PFSK-1 (cell line): ENCODE results near the gene BRIP1.

Experiments used
- FOXP2 ChIP-seq: optimal IDR thresholded peaks from 2 replicates; pipeline ENCODE3; 2011; ENCODE audit warnings: borderline replicate concordance, control low read depth, inconsistent platforms; ENCODE audit not compliant: insufficient read depth; ENCODE audit errors: extremely low read length, extremely low read depth
- POLR2AphosphoS5 ChIP-seq: IDR thresholded peaks from 2 replicates; pipeline ENCODE4 v1.6.1; 2012; ENCODE audit warnings: low read depth, mild to moderate bottlenecking, control low read depth, low read length, moderate library complexity
- REST ChIP-seq, 2 experiments: IDR thresholded peaks; 2 replicates each; pipeline versions ENCODE4 v1.6.1 to v1.8.0; 2011 to 2012; ENCODE audit warnings: low read depth in 2 of 2, low read length in 2 of 2, control low read depth in 1 of 2, inconsistent platforms in 1 of 2, mild to moderate bottlenecking in 1 of 2, moderate library complexity in 1 of 2; ENCODE audit not compliant: insufficient read depth in 1 of 2
- SIN3A ChIP-seq: IDR thresholded peaks from 2 replicates; pipeline ENCODE4 v1.6.1; 2012; ENCODE audit warnings: mild to moderate bottlenecking, low read length, moderate library complexity, borderline replicate concordance; ENCODE audit not compliant: insufficient read depth
- TAF1 ChIP-seq: IDR thresholded peaks from 2 replicates; pipeline ENCODE4 v1.6.1; 2012; ENCODE audit warnings: low read length, control low read depth, borderline replicate concordance; ENCODE audit not compliant: insufficient read depth

BRIP1 gene

GRCh38 chr17:61849674-61850073 is 13.7 kb downstream of the BRIP1 start:
- TF ChIP-seq POLR2AphosphoS5 (no peak), FOXP2 (no peak), TAF1 (no peak), REST (IDR thresholded peaks at IDR 0.05; ENCODE audit: insufficient read depth in 1 of 2, low read depth in 2 of 2, low read length in 2 of 2) (no peak), SIN3A (no peak)

- no peak for TF ChIP-seq FOXP2
- TF ChIP-seq TAF1, result no peak
- no peak for TF ChIP-seq REST (IDR thresholded peaks at IDR 0.05; ENCODE audit: insufficient read depth in 1 of 2, low read depth in 2 of 2, low read length in 2 of 2)
- no peak for TF ChIP-seq SIN3A
- no peak for TF ChIP-seq POLR2AphosphoS5
These were observed 14.4 kb downstream of the BRIP1 start for GRCh38 chr17:61848896-61849295.

GRCh38 chr17:61848247-61848646 is 15.1 kb downstream of the BRIP1 start:
- no peak for TF ChIP-seq REST (IDR thresholded peaks at IDR 0.05; ENCODE audit: insufficient read depth in 1 of 2, low read depth in 2 of 2, low read length in 2 of 2)
- no peak for TF ChIP-seq TAF1
- no peak for TF ChIP-seq POLR2AphosphoS5
- no peak for TF ChIP-seq FOXP2
- TF ChIP-seq SIN3A, result no peak

- no peak for TF ChIP-seq SIN3A
- TF ChIP-seq REST (IDR thresholded peaks at IDR 0.05; ENCODE audit: insufficient read depth in 1 of 2, low read depth in 2 of 2, low read length in 2 of 2), result no peak
- no peak for TF ChIP-seq FOXP2
- no peak for TF ChIP-seq TAF1
- TF ChIP-seq POLR2AphosphoS5, result no peak
These were observed 15.7 kb downstream of the BRIP1 start for GRCh38 chr17:61847659-61848058.
